Subcutaneous abdominal adipose tissue (tissue), 5 donors: Measurements from ENCODE around the gene TSC2.

Experiments
- H3K27ac ChIP-seq: one replicate; pipeline ENCODE4 v1.7.0; 2013; ENCODE audit warnings: low read depth, mild to moderate bottlenecking, inconsistent platforms, low read length, moderate library complexity
- H3K27me3 ChIP-seq, 5 donors: one replicate each; pipeline ENCODE4 v1.7.0; 2013; ENCODE audit warnings: low read length in 5 of 5, inconsistent platforms in 1 of 5; ENCODE audit not compliant: control insufficient read depth in 5 of 5, insufficient read depth in 4 of 5
- H3K36me3 ChIP-seq, 5 donors: one replicate each; pipeline ENCODE4 v1.7.0; 2013; ENCODE audit warnings: low read length in 5 of 5; ENCODE audit not compliant: control insufficient read depth in 5 of 5, insufficient read depth in 5 of 5
- H3K4me1 ChIP-seq, 5 donors: one replicate each; pipeline ENCODE4 v1.7.0; 2013; ENCODE audit warnings: low read length in 5 of 5, mild to moderate bottlenecking in 3 of 5, moderate library complexity in 1 of 5; ENCODE audit not compliant: control insufficient read depth in 5 of 5, insufficient read depth in 5 of 5
- H3K4me3 ChIP-seq, 5 donors: one replicate each; pipeline ENCODE4 v1.7.0; 2013; ENCODE audit warnings: low read length in 5 of 5, low read depth in 1 of 5
- H3K9ac ChIP-seq, 5 donors: one replicate each; pipeline ENCODE4 v1.7.0; 2013; ENCODE audit warnings: low read length in 5 of 5, mild to moderate bottlenecking in 4 of 5, moderate library complexity in 3 of 5
- H3K9me3 ChIP-seq, 5 donors: one replicate each; pipeline ENCODE4 v1.7.0; 2013; ENCODE audit warnings: low read length in 5 of 5; ENCODE audit not compliant: control insufficient read depth in 5 of 5
- donor health status: healthy.
- donor health status: healthy.
- donor health status: healthy.
- donor health status: healthy.
- donor health status: healthy.

Gene TSC2

DNA sequence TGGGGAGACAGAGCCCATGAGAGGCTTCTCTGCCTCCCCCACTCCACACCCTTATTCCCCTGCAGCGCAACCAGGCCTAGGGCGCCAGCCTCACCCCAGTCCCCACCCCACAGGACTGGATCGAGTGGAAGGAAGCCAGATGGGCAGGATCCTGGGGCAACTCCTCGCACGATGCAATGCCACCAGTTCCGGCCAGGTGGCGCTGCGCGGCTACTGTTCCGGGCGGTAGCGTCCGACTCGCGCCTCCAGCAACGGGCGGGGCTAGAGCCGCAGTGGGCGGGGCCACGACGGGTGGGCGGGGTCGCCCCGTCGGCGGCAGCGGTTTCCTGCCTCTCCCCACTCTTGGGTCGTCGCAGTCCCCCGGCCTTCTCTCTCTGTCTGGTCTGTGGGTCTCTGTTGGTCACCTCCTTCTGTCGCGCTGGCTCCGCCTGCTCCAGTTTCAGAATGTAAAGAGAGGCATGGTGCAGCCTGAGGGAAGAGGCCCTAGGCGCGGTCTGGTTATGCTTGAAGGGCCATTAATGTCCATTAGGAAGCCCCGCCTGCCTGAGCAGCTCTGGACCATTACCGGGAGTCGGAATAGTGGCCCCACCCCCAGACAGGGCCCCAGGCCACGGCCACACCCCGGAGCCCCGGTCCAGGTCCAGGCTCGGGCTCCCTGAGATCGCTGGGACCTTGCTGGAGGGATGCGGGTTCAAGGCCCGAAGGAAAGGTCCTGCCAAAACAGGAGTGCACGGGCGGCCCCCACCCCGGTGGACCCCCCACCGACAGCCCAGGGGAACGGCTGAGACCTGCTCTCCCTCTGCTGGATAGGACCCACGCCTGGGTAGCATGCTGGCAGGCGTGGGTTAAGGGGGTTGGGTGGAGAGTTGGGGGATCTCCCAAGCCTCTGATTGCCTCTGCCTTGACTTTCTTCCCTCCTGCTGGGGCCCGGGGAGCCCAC is 24.4 kb upstream of the TSC2 start:
- Histone ChIP-seq H3K27me3 (peaks cover 21 to 32% (median 25%) of the 10 kb centered on the region in 5 donors), H3K27ac (peak overlapping the region; percentile 50), H3K9me3 (no peaks in the 10 kb centered on the region), H3K36me3 (no peaks in the 10 kb centered on the region), H3K4me3 (peak overlapping the region; percentile 58 to 75 (median 63)), H3K9ac (peak overlapping the region in 3 of 5 donors; percentile 30 to 66 (median 43)), H3K4me1 (peaks cover 3 to 64% (median 52%) of the 10 kb centered on the region in 5 donors)

DNA sequence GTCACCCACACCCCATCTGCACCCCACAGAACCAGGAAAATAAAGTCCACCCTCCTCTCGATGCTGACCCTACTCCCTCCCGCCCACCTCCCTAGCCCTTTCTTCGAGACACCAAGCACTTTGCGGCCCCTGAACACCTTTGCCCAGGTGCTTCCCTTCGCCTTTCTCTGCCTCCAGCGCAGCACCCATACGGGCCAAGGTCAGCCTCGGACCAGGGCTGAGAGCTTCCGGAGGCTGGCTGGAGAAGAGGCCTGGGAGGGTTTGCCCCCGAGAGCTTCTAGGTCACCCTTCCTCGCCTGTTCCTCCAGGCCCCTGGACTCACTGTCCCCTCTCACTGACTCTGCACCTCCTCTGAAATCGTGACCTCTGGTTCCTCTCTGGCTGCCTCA is 23.8 kb upstream of the TSC2 start:
- H3K27me3 ChIP-seq, result peaks cover 19 to 28% (median 23%) of the 10 kb centered on the region in 5 donors
- peak overlapping the region in 1 of 5 donors; percentile 66 for H3K9ac ChIP-seq
- peaks cover 4 to 70% (median 59%) of the 10 kb centered on the region in 5 donors for H3K4me1 ChIP-seq
- H3K36me3 ChIP-seq, result no peaks in the 10 kb centered on the region
- peak overlapping the region in 2 of 5 donors; percentile 58 to 65 for H3K4me3 ChIP-seq
- H3K27ac ChIP-seq, result peak overlapping the region; percentile 50
- H3K9me3 ChIP-seq, result no peaks in the 10 kb centered on the region

DNA sequence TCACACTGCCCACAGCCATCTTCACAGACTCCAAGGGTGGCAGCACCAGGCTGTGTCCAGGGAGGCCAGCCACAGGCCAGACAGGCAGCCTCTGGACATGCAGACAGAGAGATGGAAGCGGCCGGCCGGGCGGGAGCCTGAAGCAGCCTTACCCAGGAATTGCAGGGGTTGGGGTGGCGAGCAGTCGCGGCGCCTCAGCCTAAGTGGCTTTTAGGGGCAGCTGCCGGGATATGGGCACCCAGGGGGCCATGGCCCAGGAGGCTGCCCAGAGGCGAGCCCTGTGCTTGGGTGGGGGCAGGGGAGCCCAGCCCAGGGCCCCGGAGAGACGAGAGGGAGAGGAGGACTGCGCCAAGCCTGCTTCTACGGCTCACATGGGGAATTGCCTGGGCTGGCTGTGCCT is 22.5 kb upstream of the TSC2 start:
- Histone ChIP-seq H3K9me3 (no peaks in the 10 kb centered on the region), H3K27me3 (peaks cover 9 to 16% (median 12%) of the 10 kb centered on the region in 5 donors), H3K4me1 (peaks cover 4 to 72% (median 56%) of the 10 kb centered on the region in 5 donors), H3K36me3 (peaks cover 0 to 7% (median 7%) of the 10 kb centered on the region in 5 donors), H3K4me3 (no peak overlapping the region), H3K9ac (no peak overlapping the region), H3K27ac (no peak overlapping the region)

DNA sequence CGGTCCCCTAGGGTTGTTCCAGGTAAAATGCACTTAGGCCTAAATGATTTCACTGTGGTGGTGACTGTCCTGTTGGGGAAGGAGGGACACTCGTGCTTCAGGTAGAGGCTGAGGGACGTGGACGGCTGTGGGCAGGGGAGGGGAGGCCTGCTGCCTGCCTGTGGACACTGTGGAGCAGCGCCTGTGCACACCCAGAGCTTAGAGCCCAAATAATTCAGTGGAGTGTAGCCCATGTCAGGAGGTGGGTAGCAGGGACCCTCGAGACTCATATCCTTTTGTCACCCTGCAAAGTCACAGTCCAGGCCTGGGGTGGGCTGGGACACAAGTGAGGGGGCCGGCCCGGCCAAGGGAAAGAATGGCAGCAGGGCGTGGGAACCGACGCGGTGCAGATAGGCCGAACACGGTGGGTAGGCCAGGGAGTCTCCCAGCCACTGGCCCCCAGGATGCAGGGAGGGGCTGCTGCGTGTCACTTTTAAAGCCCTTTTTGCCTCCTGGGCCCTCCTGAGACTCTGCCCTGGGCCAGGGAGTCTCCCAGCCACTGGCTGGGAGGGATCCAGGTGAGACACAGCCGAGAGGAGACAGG is 21.8 kb upstream of the TSC2 start:
- H3K27ac ChIP-seq, result no peak overlapping the region
- peak overlapping the region in 3 of 5 donors; percentile 34 to 59 (median 53) for H3K9ac ChIP-seq
- peaks cover 4 to 76% (median 55%) of the 10 kb centered on the region in 5 donors for H3K4me1 ChIP-seq
- peaks cover 0 to 10% (median 7%) of the 10 kb centered on the region in 5 donors for H3K36me3 ChIP-seq
- no peaks in the 10 kb centered on the region for H3K9me3 ChIP-seq
- peak overlapping the region; percentile 39 to 62 (median 57) for H3K4me3 ChIP-seq
- H3K27me3 ChIP-seq, result peaks cover 4 to 9% (median 5%) of the 10 kb centered on the region in 5 donors

DNA sequence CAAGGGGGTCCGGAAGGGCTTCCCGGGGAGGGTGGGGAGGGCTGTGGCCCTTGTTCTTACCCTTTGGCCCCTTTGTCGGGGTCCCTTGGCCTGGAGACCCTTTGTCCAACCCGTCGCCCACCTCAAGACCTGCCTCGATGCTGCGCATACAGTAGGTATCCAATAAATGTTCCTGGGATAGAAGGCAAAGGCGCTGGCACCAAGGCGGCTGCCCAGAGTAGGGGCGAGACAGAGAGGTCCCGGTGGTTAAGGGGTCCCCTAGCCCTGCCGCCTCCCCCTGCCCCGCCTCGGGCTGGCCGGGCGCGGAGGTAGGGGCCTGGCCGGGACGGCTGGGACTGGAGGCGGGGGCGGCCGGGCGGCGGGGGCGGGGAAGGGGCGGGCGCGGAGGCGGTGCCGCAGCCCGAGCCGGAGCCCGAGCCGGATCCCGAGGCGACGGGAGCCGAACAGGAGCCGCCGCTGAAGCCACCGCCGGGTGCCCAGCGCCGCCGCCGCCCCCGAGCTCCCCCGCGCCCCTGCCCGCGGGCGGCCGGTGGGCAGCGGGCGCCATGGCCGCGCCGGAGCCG is 21.2 kb upstream of the TSC2 start, which contains the start of gene NHERF2:
TSS of gene NHERF2 (plus strand) at position 442 of the 563 bp plus-strand sequence. CDS start at position 546, 104 bp downstream.
- H3K27me3 ChIP-seq, result peaks cover 2 to 7% (median 3%) of the 10 kb centered on the region in 5 donors
- H3K9me3 ChIP-seq, result no peaks in the 10 kb centered on the region
- peak within 1 kb of the TSS; percentile 68 to 89 (median 82) for H3K4me3 ChIP-seq
- peaks cover 4 to 81% (median 59%) of the 10 kb centered on the region in 5 donors for H3K4me1 ChIP-seq
- H3K27ac ChIP-seq, result peak within 1 kb of the TSS; percentile 14
- peak within 1 kb of the TSS in 3 of 5 donors; percentile 53 to 76 (median 64) for H3K9ac ChIP-seq
- peaks cover 0 to 10% (median 7%) of the 10 kb centered on the region in 5 donors for H3K36me3 ChIP-seq

DNA sequence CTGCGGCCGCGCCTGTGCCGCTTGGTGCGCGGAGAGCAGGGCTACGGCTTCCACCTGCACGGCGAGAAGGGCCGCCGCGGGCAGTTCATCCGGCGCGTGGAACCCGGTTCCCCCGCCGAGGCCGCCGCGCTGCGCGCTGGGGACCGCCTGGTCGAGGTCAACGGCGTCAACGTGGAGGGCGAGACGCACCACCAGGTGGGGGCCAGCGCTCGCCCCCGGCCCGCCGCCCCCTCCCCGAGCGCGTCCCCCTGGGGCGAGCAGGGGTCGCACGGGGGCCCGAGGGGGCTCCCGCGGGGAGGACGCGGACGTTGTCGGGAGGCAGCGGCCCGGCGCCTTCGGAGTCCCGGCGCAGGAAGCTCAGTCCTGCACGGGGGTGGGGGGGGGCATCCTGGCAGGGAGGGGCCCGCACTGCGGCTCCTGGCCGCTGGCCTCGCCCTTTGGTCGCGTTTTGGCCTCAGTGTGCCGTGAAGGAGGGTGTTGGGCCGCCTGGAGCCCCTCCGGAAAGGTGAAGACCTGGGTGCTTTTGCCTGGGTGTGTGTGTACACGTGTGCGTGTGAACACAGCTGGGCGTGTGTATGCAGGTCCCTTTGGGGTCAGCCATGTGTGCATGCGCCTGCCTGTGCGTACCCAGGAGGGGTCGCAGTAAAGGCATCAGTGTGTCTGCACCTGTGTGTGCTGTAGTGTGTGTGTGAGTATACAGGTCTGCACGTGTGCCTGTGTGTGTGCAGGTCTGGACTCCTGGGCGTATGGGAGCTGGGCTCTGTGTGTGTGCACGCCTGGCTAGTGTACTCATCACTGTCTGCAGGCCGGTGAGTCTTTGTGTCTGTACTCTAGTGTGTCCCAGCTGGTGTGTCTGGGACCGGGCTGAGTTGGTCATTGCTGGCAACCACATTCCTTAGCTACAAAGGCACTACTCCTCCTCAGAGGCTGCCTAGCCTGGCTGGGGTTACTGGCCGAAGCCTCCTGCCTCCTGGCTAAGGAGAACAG is 20.5 kb upstream of the TSC2 start:
- H3K9ac ChIP-seq, result peak overlapping the region in 3 of 5 donors; percentile 2 to 76 (median 64)
- H3K27me3 ChIP-seq, result peaks cover 0 to 4% (median 0%) of the 10 kb centered on the region in 5 donors
- peaks cover 0 to 10% (median 7%) of the 10 kb centered on the region in 5 donors for H3K36me3 ChIP-seq
- peak overlapping the region; percentile 14 for H3K27ac ChIP-seq
- H3K9me3 ChIP-seq, result no peaks in the 10 kb centered on the region
- peak overlapping the region; percentile 68 to 89 (median 82) for H3K4me3 ChIP-seq
- H3K4me1 ChIP-seq, result peaks cover 4 to 85% (median 62%) of the 10 kb centered on the region in 5 donors

DNA sequence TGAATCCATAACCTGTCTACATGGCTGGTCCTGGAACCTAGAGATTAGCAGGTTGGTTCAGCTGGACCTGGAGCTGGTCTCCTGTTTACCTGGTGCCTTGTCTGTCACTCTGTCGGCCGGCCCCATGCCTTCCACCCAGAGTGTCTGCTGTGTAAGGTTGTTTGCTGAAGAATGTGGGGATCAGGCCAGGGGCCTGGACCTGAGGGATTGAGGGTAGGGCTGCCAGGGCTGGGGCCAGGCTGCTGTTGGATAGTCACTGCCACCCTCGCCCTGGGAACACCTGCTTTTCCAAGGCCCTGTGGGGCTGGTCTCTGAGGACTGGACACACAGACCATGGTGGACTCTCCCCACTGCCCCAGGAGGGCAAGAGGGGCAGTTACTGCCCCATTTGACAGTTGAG is 19.6 kb upstream of the TSC2 start:
- peak overlapping the region; percentile 14 for H3K27ac ChIP-seq
- peak overlapping the region in 3 of 5 donors; percentile 2 to 64 (median 63) for H3K9ac ChIP-seq
- no peaks in the 10 kb centered on the region for H3K9me3 ChIP-seq
- H3K36me3 ChIP-seq, result peaks cover 0 to 10% (median 7%) of the 10 kb centered on the region in 5 donors
- peaks cover 4 to 86% (median 63%) of the 10 kb centered on the region in 5 donors for H3K4me1 ChIP-seq
- peak overlapping the region; percentile 68 to 89 (median 82) for H3K4me3 ChIP-seq
- no peaks in the 10 kb centered on the region for H3K27me3 ChIP-seq

DNA sequence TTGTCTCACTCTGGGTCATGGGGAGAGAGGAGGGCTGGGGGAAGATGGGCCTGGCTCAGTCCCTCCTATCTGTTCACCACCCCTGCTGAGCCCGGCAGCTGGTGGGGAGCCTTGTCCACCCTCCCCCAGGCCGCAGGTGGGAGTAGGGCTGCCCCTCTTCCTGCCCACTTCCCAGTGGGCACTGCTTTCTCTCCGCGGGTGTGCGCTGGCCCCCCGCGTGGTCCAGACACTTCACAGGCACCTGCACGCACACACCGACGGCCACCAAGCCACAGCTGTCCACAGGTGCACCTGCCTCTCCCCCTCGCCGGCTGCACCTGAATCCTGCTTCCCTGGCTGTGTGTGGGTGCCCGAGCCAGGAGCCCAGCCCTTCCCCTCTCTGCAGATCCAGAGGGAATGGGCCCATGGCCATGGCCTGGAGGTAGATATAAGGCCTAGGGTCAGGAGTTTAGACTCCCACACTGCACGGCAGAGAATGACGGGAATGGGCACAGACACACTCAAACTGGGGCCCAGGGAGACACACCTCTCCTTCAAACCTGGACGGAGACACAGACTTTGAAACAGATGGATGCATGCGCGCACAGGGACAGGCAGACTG is 19.1 kb upstream of the TSC2 start:
- Histone ChIP-seq H3K36me3 (peaks cover 0 to 10% (median 7%) of the 10 kb centered on the region in 5 donors), H3K27ac (peak overlapping the region; percentile 14), H3K9ac (peak overlapping the region in 2 of 5 donors; percentile 9 to 64), H3K4me1 (peaks cover 4 to 86% (median 63%) of the 10 kb centered on the region in 5 donors), H3K9me3 (no peaks in the 10 kb centered on the region), H3K27me3 (no peaks in the 10 kb centered on the region), H3K4me3 (peak overlapping the region; percentile 13 to 89 (median 80))
